Endothelial cell (in vitro differentiated cells): ENCODE data around the gene CC2D1A. TPM values are rescaled to one million over a fixed set of nuclear protein-coding genes. Genes with fewer than 3 reads are reported as not detected.
"Not testable (repeated sequence)": the region's sequence is repeated elsewhere in the genome, so short reads cannot be mapped to it uniquely, and the experiment has no call there.

Experiments used
- DNase-seq: peaks from one replicate; pipeline ENCODE4 v3.0.0; 2021; ENCODE audit warnings: low spot score
- H3K27ac Mint-ChIP-seq: one replicate; pipeline ENCODE4 v1.8.0; 2021; ENCODE audit warnings: mixed read lengths, inconsistent platforms; ENCODE audit not compliant: unreplicated experiment
- H3K27me3 Mint-ChIP-seq: one replicate; pipeline ENCODE4 v1.8.0; 2021; ENCODE audit warnings: mild to moderate bottlenecking, moderate library complexity, mixed read lengths, inconsistent platforms; ENCODE audit not compliant: unreplicated experiment
- H3K36me3 Mint-ChIP-seq: one replicate; pipeline ENCODE4 v1.8.0; 2021; ENCODE audit warnings: mild to moderate bottlenecking, low read depth, mixed read lengths, inconsistent platforms; ENCODE audit not compliant: unreplicated experiment
- H3K4me1 Mint-ChIP-seq: one replicate; pipeline ENCODE4 v1.8.0; 2021; ENCODE audit warnings: mild to moderate bottlenecking, mixed read lengths, inconsistent platforms; ENCODE audit not compliant: unreplicated experiment
- H3K4me3 Mint-ChIP-seq: one replicate; pipeline ENCODE4 v1.8.0; 2021; ENCODE audit warnings: mild to moderate bottlenecking, mixed read lengths, inconsistent platforms; ENCODE audit not compliant: unreplicated experiment
- H3K9me3 Mint-ChIP-seq: one replicate; pipeline ENCODE4 v1.8.0; 2021; ENCODE audit warnings: mixed read lengths, inconsistent platforms; ENCODE audit not compliant: unreplicated experiment
- CTCF ChIP-seq: fragments of 200-600 bp; sonication (generic); IDR thresholded peaks from one replicate; pipeline ENCODE4 v1.5.0; 2021; ENCODE audit warnings: antibody characterized with exemption; ENCODE audit not compliant: unreplicated experiment
- total RNA-seq: library from RNA; stranded (reverse); fragmentation: NEBNext Ultra II Directional; extraction: Animal tissue kit (Norgen Biotek cat#: 25700); gene quantifications from one replicate; pipeline ENCODE4 v1.2.1, GENCODE V29; 2021; ENCODE audit not compliant: unreplicated experiment

Gene CC2D1A
- total RNA-seq, 1 donor from 2014 or later: 17.1 TPM

- peaks cover 9% of the 10 kb centered on the region for H3K36me3 Mint-ChIP-seq
- no peak for DNase-seq
- no peaks in the 10 kb centered on the region for H3K4me1 Mint-ChIP-seq
- no peaks in the 10 kb centered on the region for H3K9me3 Mint-ChIP-seq
- H3K27me3 Mint-ChIP-seq: peaks cover 2% of the 10 kb centered on the region
- H3K27ac Mint-ChIP-seq: no peak overlapping the region
- H3K4me3 Mint-ChIP-seq: no peak overlapping the region
- no peak for TF ChIP-seq CTCF
Observed at GRCh38 chr19:13914777-13915176, 8.8 kb downstream of the CC2D1A start.

GRCh38 chr19:13917888-13918406 is 11.9 kb downstream of the CC2D1A start:
- peaks cover 34% of the 10 kb centered on the region for H3K36me3 Mint-ChIP-seq
- no peak for DNase-seq
- peaks cover 2% of the 10 kb centered on the region for H3K27me3 Mint-ChIP-seq
- no peaks in the 10 kb centered on the region for H3K9me3 Mint-ChIP-seq
- H3K4me1 Mint-ChIP-seq: no peaks in the 10 kb centered on the region
- H3K4me3 Mint-ChIP-seq: no peak overlapping the region
- TF ChIP-seq CTCF: no peak
- H3K27ac Mint-ChIP-seq: no peak overlapping the region

GRCh38 chr19:13918726-13919411 is 12.9 kb downstream of the CC2D1A start:
- Mint-ChIP-seq H3K27me3 (peaks cover 2% of the 10 kb centered on the region), H3K9me3 (no peaks in the 10 kb centered on the region), H3K4me3 (no peak overlapping the region), H3K27ac (no peak overlapping the region), H3K36me3 (peaks cover 30% of the 10 kb centered on the region), H3K4me1 (no peaks in the 10 kb centered on the region)
- DNase-seq: no peak
- TF ChIP-seq CTCF: no peak

- H3K4me3 Mint-ChIP-seq: no peak overlapping the region
- peaks cover 2% of the 10 kb centered on the region for H3K27me3 Mint-ChIP-seq
- peaks cover 31% of the 10 kb centered on the region for H3K36me3 Mint-ChIP-seq
- no peaks in the 10 kb centered on the region for H3K9me3 Mint-ChIP-seq
- TF ChIP-seq CTCF: no peak
- no peak overlapping the region for H3K27ac Mint-ChIP-seq
- no peak for DNase-seq
- H3K4me1 Mint-ChIP-seq: no peaks in the 10 kb centered on the region
Observed at GRCh38 chr19:13920524-13920923, 14.5 kb downstream of the CC2D1A start.

GRCh38 chr19:13920940-13921747 is 15.1 kb downstream of the CC2D1A start:
- Mint-ChIP-seq H3K4me1 (peaks cover 2% of the 10 kb centered on the region), H3K27ac (no peak overlapping the region), H3K27me3 (peaks cover 2% of the 10 kb centered on the region), H3K4me3 (peak overlapping the region; percentile 37), H3K9me3 (no peaks in the 10 kb centered on the region), H3K36me3 (peaks cover 33% of the 10 kb centered on the region)
- DNase-seq: no peak
- TF ChIP-seq CTCF: no peak

- peak overlapping the region; percentile 8 for H3K27ac Mint-ChIP-seq
- H3K4me1 Mint-ChIP-seq: peaks cover 10% of the 10 kb centered on the region
- not testable (repeated sequence) for H3K9me3 Mint-ChIP-seq, DNase-seq, H3K27me3 Mint-ChIP-seq
- peaks cover 35% of the 10 kb centered on the region for H3K36me3 Mint-ChIP-seq
- H3K4me3 Mint-ChIP-seq: peak overlapping the region; percentile 72
Observed at GRCh38 chr19:13922118-13922517, 16.1 kb downstream of the CC2D1A start.
